Fibroblast of lung (primary cell): Measurements from ENCODE around the gene NFATC4. TPM values are rescaled to one million over a fixed set of nuclear protein-coding genes. Genes with fewer than 3 reads are reported as not detected.

Experiments used
- DNase-seq, 2 donors: peaks; one replicate each; pipeline versions ENCODE4 v3.0.0 to v3.0.0-alpha.2; 2010; ENCODE audit warnings: low read depth in 2 of 2
- H2AFZ ChIP-seq: 2 replicates; pipeline ENCODE4 v1.5.1; 2012; ENCODE audit warnings: low read length, control low read depth, inconsistent platforms
- H3K27ac ChIP-seq: 2 replicates; pipeline ENCODE4 v1.5.1; 2011; ENCODE audit warnings: low read length, control low read depth; ENCODE audit not compliant: insufficient read depth
- H3K27me3 ChIP-seq: 2 replicates; pipeline ENCODE4 v1.5.1; 2011; ENCODE audit warnings: mild to moderate bottlenecking, low read length; ENCODE audit not compliant: control insufficient read depth, insufficient read depth
- H3K36me3 ChIP-seq: 2 replicates; pipeline ENCODE4 v1.5.1; 2011; ENCODE audit warnings: low read length; ENCODE audit not compliant: control insufficient read depth, insufficient read depth
- H3K4me1 ChIP-seq: 2 replicates; pipeline ENCODE4 v1.5.1; 2011; ENCODE audit warnings: low read length; ENCODE audit not compliant: control insufficient read depth, insufficient read depth; ENCODE audit errors: extremely low read depth
- H3K4me2 ChIP-seq: 2 replicates; pipeline ENCODE4 v1.5.1; 2011; ENCODE audit warnings: low read length, control low read depth; ENCODE audit not compliant: insufficient read depth; ENCODE audit errors: extremely low read depth
- H3K4me3 ChIP-seq, 4 experiments: fragments of 200-600 bp in 1 of 4; sonication (generic) in 1 of 4; replicated peaks in 1 of 4; 2 replicates each; pipeline ENCODE4 v1.5.1; 2011 to 2016; ENCODE audit warnings: low read length in 4 of 4, low read depth in 3 of 4, mild to moderate bottlenecking in 3 of 4, control low read depth in 2 of 4, inconsistent platforms in 1 of 4, mixed read lengths in 1 of 4; ENCODE audit not compliant: insufficient read depth in 1 of 4; ENCODE audit errors: control extremely low read depth in 1 of 4
- H3K79me2 ChIP-seq: 2 replicates; pipeline ENCODE4 v1.5.1; 2012; ENCODE audit warnings: mild to moderate bottlenecking, low read length, inconsistent platforms; ENCODE audit not compliant: control insufficient read depth, insufficient read depth
- H3K9ac ChIP-seq: 2 replicates; pipeline ENCODE4 v1.5.1; 2011; ENCODE audit warnings: mild to moderate bottlenecking, low read length, control low read depth; ENCODE audit not compliant: insufficient read depth
- H3K9me3 ChIP-seq: 2 replicates; pipeline ENCODE4 v1.5.1; 2012; ENCODE audit warnings: low read depth, low read length; ENCODE audit not compliant: control insufficient read depth, insufficient read depth
- H4K20me1 ChIP-seq: 2 replicates; pipeline ENCODE4 v1.5.1; 2011; ENCODE audit warnings: low read length; ENCODE audit not compliant: control insufficient read depth, insufficient read depth; ENCODE audit errors: extremely low read depth
- CTCF ChIP-seq, 2 donors: IDR thresholded peaks in 1 of 2; conservative IDR thresholded peaks in 1 of 2; 1 replicate in 1 of 2; 2 replicates in 1 of 2; pipeline ENCODE4 v1.5.1; 2011 to 2012; ENCODE audit warnings: low read length in 2 of 2, control low read depth in 1 of 2, inconsistent platforms in 1 of 2, low read depth in 1 of 2, mild to moderate bottlenecking in 1 of 2
- EZH2 ChIP-seq: IDR thresholded peaks from 2 replicates; pipeline ENCODE4 v1.5.1; 2012; ENCODE audit warnings: low read length, control low read depth, mild to moderate bottlenecking; ENCODE audit errors: missing control alignments
- polyA plus RNA-seq, 2 donors: library from polyadenylated mRNA; depleted of rRNA in 1 of 2; stranded (reverse) in 1 of 2; unstranded in 1 of 2; fragments of >200 nt; gene quantifications; 2 replicates each; pipeline ENCODE4 v1.2.1, GENCODE V29; 2011 to 2012; ENCODE audit warnings: missing spikeins in 1 of 2
- total RNA-seq: library from RNA; depleted of rRNA; stranded (reverse); fragments of >200 nt; gene quantifications from 2 replicates; pipeline ENCODE4 v1.2.1, GENCODE V29; 2014

Gene NFATC4
- total and polyA plus RNA-seq, 2 donors (not counting 1 experiment from before 2014, with no cell fraction given): 27.1 to 59.9 TPM

- Histone ChIP-seq H3K27me3 (no peaks in the 10 kb centered on the region), H3K9me3 (no peaks in the 10 kb centered on the region), H3K9ac (no peak overlapping the region), H3K79me2 (no peaks in the 10 kb centered on the region), H3K4me3 (no peak overlapping the region), H3K36me3 (peaks cover 32% of the 10 kb centered on the region), H3K4me1 (no peaks in the 10 kb centered on the region), H3K27ac (no peak overlapping the region), H4K20me1 (no peaks in the 10 kb centered on the region), H2AFZ (no peak overlapping the region), H3K4me2 (no peak overlapping the region)
- no peak for TF ChIP-seq CTCF (conservative IDR thresholded peaks at IDR 0.05 in 1 of 2, IDR thresholded peaks at IDR 0.05 in 1 of 2; ENCODE audit: low read depth in 1 of 2, low read length in 2 of 2)
- TF ChIP-seq EZH2: no peak
- DNase-seq: no peak
Observed at GRCh38 chr14:24377657-24378056, 9.7 kb downstream of the NFATC4 start.

- peaks cover 28% of the 10 kb centered on the region for H3K36me3 ChIP-seq
- no peak overlapping the region for H2AFZ ChIP-seq
- H3K27me3 ChIP-seq: no peaks in the 10 kb centered on the region
- no peaks in the 10 kb centered on the region for H3K4me1 ChIP-seq
- no peaks in the 10 kb centered on the region for H3K9me3 ChIP-seq
- no peak overlapping the region for H3K9ac ChIP-seq
- H3K4me2 ChIP-seq: no peak overlapping the region
- no peak overlapping the region for H3K4me3 ChIP-seq
- H4K20me1 ChIP-seq: no peaks in the 10 kb centered on the region
- no peak for TF ChIP-seq CTCF (conservative IDR thresholded peaks at IDR 0.05 in 1 of 2, IDR thresholded peaks at IDR 0.05 in 1 of 2; ENCODE audit: low read depth in 1 of 2, low read length in 2 of 2)
- no peak for TF ChIP-seq EZH2
- no peak for DNase-seq
- no peaks in the 10 kb centered on the region for H3K79me2 ChIP-seq
- H3K27ac ChIP-seq: no peak overlapping the region
Observed at GRCh38 chr14:24378327-24378726, 10.3 kb downstream of the NFATC4 start.

- DNase-seq: no peak
- Histone ChIP-seq H4K20me1 (no peaks in the 10 kb centered on the region), H2AFZ (no peak overlapping the region), H3K4me3 (no peak overlapping the region), H3K79me2 (no peaks in the 10 kb centered on the region), H3K36me3 (peaks cover 23% of the 10 kb centered on the region), H3K4me1 (no peaks in the 10 kb centered on the region), H3K27me3 (no peaks in the 10 kb centered on the region), H3K9me3 (no peaks in the 10 kb centered on the region), H3K27ac (no peak overlapping the region), H3K9ac (no peak overlapping the region), H3K4me2 (no peak overlapping the region)
- TF ChIP-seq EZH2 (no peak), CTCF (conservative IDR thresholded peaks at IDR 0.05 in 1 of 2, IDR thresholded peaks at IDR 0.05 in 1 of 2; ENCODE audit: low read depth in 1 of 2, low read length in 2 of 2) (no peak)
Observed at GRCh38 chr14:24378981-24379906, 11.3 kb downstream of the NFATC4 start.
